GM12892 (cell line): ENCODE results near the gene ZNF518A.

Experiments used
- POLR2A ChIP-seq: IDR thresholded peaks from 2 replicates; pipeline ENCODE4 v1.6.1; 2011; ENCODE audit warnings: low read depth, low read length, control low read depth
- POLR2AphosphoS5 ChIP-seq: IDR thresholded peaks from 2 replicates; pipeline ENCODE4 v1.6.1; 2011; ENCODE audit warnings: low read depth, low read length, control low read depth

- TF ChIP-seq POLR2AphosphoS5 (no peak), POLR2A (no peak)
These were observed 75.5 kb downstream of the ZNF518A start for GRCh38 chr10:96205580-96205979.
